HG03196 (cell line): ENCODE measurements around the gene ACCSL.

Experiments
- ATAC-seq: cut with Tn5 transposase; IDR thresholded peaks from one replicate; pipeline ENCODE4 v1.9.1; 2021; ENCODE audit not compliant: unreplicated experiment

ACCSL gene

DNA sequence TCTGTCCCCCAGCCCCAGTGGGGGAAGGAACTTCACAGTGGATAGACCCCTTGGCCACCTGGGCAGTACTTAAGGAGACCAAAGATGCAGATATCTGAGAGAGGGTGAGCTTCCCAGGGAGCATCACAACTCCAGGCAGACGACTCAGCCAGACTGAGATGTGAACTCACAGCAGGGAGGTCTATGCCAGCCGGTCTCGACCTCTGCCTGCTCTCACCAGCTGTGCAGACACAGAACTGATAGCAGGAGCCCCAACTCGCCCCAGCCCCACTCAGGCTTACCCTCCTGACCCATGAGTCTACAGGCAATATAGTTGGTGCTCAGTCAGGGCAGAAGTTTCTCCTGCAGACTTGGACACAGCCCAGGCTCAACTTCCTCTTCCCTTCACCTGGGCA is 29.7 kb upstream of the ACCSL start:
- no peak for ATAC-seq

DNA sequence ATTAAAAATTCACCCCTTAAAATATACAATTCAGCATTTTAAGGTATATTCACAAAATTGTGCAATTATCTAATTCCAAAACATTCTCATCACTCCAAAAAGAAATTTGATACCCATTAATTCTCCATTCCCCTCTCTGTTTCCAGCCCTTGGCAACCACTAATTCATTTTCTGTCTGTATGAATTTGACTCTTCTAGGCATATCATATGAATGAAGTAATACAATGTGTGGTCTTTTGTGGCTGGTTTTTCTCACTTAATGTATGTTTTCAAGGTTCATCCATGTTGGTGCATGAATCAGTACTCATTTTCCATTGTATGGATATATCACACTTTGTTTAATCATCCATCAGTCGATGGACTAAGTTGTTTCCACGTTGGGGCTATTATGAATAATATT is 29.0 kb upstream of the ACCSL start:
- ATAC-seq: no peak

DNA sequence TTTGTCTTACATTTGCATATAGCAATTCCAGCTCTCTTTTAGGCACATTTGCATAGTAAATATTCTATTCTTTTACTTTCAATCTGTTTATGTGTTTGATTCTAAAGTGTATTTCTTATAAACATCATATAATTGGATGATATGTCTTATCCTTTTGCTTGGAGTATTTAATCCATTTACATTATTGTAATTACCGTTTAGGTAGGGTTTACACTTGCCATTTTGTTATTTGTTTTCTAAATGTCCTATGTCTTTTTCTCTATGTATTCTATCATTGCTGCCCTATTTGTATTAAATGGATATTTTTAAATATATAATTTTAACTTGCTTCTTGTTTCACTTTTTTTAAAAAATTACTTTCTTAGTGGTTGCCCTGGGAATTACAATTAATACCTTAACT is 22.8 kb upstream of the ACCSL start:
- ATAC-seq: no peak

DNA sequence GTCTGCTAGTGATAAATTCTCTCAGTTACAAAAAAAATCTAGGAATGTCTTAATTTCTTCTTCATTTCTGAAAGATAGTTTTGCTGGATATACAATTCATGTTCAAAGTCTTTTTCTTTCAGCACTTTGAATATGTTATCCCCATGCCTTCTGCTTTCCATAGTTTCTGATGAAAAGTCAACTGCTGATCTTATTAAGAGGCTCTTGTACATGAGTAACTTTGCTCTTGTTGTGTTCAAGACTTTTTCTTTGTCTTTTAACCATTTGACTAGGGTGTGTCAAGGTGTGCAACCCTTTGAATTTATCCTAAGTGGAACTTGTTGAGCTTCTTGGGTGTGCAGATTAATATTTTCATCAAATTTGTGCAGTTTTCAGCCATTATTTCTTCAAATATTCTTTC is 22.1 kb upstream of the ACCSL start:
- ATAC-seq: no peak

DNA sequence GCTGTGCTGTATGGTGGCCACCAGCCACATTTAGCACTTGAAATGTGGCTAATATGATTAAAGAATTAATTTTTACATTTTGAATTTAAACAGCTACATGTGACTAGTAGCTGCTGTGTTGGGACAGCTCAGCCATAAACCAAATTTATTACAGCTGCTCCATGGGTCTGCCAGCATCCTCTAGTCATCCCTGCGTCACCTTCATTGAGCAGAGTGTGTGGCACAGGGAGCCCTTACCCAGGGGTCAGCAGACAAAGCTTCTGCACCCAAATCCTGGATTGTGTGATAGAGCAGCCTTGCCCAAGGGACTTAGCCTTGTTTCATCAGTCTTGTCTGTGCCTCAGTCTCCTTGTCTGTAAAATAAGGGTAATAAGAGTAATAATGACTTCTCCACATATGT is 19.4 kb upstream of the ACCSL start:
- no peak for ATAC-seq

DNA sequence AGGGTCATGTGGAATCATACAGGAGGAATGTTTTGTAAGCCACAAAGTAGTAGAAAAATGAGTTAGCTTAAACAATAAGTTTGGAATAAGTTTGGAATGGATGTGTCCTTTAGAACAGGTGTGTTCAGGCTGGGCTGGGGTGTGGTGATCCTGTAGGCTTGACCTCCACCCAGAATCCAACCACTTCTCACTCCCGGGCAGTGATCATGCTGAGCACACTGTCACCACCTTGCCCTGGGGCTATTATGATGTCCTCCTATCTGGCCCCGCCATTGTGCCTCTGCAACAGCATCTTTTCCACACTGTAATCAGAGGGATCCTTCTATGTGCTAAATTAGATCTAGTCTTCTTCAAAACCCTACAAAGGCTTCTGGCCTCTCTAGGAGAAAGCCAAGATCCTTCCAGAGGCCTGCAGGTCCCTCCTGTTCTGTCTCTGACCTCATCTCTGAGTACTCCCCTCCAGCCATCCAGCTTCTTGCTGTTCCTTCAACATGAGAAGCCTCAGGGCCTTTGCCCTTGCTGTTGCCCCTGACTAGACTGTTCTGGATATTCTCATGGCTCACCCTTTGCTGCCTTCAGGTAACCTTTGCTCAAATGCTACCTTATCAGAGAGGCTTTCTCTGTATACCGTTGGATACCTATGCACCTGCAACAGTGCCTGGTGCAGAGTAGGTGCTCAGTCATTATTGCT is 18.8 kb upstream of the ACCSL start:
- no peak for ATAC-seq

DNA sequence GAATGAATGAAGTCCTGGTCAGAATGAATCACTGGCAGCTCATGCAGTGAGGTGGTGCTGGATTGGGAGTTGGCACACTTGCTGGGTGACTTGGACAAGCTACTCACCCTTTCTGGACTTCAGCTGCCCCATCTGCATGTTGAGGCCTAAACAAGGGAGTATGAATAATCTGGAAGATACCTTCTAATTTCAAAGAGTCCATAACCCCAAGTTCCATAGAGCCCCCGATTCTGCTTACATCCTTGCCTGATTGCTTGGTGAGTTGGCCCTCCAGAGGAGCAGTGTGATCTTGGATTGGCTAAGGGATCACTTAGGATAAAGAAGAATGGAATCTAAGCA is 18.3 kb upstream of the ACCSL start:
- no peak for ATAC-seq

DNA sequence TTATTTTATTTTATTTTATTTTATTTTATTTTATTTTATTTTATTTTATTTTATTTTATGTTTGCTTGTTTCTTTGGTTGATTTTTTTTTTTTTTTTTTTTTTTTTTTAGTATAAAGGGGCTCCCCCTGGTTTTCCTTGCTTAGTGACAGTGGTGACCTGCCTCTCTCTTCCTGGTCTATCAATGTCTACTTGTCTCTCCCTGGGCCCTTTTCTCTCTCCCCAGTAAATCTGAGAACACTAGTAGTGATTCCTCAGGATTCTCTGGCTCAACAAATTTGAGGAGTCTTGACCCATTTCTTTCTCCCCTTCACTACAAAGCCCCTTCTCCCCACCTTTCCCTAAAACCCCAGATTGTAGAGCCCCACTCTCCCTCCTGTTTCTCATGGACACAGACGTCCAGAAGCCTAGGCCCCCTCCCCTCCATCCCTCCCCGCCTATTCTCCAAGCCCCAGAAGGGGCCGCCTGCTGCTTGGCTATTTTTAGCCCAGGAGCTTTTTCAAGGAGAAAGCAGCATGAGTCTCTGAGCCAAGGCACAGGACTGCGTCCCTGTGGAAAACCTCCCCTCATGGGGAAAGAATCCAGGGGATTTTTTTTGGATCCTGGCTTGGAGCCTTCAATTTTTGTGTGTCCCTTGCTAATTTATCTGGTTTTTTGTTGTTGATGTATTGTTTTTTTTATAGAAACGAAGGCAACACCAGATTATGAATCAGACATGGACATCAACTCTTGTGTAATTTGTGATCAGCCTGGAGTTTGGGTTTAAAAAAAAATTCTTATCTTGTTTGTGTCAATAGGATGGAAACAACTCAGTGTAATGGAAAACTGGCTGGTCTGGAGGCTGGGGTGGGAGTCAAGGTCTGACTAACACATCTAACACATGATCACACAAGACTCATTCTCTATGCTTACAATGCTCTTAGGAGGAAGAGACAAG is 17.5 kb upstream of the ACCSL start:
- no peak for ATAC-seq

DNA sequence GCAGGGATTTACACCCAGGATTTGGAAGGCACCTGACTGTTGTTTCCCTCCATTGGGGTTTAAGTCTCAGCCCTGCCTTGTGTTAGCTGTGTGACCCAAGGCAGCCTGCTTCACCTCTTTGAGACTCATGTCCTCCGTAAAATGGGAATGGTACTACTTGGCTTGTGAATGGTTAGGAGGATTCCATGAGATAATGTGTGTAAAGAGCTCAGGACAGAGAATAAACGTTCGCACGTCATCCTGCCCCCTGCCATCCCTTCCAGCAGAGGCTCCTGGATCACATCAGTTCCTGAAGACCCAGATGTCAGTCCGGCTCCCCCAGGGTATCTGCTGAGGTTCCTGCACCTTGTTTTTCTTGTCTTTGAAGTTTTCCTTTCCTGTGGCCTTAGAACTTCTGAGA is 16.8 kb upstream of the ACCSL start:
- ATAC-seq: no peak

DNA sequence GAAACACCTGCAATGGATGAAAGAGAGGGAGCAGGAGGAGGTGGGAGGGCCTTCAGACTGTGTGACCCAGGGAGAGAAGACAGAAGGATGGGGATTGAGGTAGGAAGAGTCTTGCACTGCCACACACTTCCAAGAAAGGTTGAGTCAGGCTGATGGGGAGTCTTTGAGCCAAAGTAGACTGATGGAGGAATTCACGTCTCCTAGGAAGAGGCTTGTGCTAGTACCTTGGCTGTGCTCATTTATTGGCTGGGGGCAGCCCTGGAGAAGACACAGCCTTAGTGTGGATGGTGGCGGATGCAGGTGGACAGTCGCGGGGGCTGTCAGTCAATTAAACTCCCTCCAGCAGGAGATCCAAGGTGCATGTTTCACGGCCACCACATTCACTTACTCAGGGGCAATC is 16.2 kb upstream of the ACCSL start:
- ATAC-seq: no peak

DNA sequence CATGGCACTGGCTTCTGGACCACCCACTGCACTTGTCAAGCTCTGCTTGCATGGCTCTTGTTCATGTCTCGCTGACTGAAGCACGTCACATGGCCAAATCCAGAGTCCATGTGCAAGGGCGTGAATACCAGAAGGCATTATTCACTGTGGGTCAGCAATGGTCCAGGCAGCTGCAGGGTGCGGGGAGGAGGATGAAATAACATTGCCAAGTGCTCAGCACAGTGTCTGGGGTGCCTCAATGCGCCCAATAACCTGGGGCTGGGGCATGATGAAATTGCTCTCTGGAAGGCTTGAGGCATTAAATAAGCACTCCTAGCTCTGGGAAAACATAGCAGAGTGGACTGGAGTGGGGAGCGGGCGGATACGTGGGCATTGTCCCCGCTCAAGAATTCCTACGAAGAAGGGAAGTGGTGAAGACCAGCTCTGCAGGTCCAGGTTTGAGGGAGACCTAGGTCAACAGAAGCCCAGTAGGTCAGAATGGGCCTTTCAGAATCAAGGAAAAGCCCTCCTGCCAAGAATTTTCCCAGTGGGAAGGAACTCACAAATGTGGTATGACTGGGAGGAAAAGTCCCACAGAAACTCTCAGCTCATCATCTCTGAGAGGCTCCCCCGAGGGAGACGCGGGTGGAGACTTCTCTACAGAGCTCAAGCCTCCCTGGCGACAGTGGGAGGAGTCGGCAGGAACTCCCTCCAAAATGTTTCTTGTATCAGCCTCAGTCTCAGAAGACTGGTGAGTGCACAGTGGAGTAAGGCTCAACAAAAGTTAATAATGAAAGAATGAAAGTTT is 15.3 kb upstream of the ACCSL start:
- no peak for ATAC-seq

DNA sequence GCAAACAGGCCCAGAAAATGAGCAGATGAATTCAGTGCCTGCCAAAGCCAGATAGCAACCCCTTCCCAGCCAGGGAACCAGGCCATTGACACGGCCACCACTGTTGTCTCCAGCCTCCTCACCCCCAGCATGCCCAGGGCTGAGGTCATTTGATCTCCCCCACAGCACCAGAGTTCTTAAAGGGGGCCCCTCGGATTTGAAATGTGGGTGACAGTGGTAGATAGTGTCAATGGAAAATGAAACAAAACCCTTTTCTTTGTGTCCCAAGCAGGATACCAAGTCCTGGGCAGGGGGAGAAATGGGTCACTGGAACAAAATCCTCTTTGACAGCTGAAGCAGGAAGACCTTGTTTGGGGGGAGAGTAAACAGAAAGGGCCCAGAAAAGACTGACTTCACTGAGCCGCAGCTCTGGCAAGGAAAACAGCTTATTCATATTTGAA is 14.3 kb upstream of the ACCSL start:
- no peak for ATAC-seq

DNA sequence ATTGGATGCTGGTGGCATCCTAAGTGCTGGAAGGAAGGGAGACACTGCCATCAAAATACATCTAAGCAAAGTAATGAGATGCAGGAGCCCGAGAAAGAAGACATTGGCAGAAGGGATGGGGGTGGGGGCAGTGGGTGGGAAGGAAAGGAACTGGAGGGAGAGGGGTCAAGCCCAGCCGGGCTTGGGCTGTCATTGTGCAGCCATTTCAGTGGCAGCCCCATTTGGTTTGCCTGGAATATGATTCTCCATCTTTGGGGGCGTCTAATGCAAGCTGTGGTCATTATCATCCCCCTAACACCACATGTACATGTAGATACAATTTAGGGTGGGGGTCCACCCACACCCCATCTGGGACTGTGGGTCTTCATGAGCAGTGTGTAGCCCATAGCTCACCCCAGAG is 13.9 kb upstream of the ACCSL start:
- ATAC-seq: no peak

DNA sequence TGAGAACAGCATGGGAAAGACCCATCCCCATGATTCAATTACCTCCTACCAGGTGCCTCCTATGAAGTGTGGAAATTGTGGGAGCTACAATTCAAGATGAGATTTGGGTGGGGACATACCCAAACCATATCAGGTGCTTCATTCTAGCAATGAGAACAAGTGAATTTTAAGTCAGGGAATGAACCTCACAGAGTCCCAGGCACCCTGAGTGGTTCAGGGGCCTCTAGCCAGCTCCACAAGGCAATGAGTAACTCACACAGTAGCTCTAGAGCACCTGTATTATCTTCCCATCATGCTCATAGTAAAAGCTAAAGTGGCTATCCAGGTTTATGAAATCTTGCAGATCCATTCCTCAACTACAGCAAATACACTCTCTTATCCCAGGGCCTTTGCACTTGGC is 13.1 kb upstream of the ACCSL start:
- ATAC-seq: no peak

DNA sequence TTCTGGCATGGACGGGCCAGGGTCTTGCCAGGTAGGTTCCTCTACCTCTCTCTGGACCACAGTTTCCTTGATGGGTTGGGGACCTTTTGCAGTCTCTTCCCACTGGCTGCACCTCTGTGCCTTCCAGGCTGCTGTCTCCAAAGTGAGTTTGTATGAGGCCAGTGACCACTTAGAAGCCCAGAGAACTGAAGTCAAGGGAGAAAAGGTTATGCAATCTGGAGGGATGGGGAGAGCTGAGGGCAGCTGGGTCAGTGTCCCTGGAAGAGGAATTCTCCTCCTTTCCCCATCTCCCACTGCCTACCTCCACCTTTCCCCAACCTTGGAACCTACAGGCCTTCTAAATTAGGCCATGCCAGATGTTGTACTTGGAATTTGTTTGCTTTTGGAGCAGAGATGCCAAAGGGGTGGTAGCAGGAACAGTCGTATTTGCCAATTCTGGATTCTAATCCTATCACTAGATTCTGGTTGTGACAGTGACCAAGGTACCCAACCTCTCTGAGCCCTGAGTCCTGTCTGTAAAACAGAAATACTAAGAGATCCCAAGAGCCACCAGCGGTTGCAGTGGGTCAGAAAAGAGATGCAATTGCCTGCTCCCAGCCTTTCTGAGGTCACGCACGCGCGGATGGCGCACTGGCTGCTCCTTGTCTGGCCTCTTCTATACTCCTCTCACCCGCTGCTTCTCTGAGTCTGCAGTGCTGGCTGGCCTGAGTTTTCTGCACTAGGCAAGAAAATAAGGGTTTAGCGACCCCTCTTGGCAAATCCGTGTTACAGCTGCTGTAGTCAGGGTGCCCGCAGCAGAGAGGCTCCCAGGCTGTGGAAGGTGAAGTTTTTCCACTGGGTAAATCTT is 10.7 kb upstream of the ACCSL start:
- peak; percentile 56 for ATAC-seq

DNA sequence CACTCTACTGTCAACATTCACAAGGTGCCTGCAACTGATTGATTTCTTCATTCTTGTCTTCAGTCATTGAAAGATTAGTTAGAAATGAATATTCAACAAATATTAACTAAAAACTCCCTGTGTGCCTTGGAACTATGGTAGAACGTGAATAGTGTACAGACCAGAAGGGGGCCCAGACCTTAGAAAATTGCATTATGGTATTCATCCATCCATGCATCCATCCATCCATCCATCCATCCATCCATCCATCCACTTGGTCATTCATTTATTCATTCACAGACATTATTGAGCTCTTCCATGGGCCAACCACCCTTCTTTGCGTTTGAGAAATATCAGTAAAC is 10.2 kb upstream of the ACCSL start:
- no peak for ATAC-seq

DNA sequence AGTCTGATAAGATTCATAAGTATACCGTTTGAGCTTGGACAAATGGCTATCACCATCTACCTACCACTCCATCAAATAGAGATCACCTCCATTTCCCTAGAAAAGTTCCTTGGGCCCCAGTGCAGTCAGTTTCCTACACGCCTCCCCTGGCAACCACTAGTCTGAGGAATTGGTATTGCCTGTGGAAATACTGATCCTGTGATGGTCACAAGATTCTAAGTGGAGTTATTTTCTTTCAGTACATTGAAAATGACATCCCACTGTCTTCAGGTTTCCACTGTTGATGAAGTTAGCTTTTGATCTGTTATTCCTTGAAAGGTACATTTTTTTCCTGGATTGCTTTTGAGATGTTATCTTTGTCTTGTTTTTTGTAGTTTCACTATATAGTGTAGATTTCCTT is 4.6 kb upstream of the ACCSL start:
- ATAC-seq: no peak

DNA sequence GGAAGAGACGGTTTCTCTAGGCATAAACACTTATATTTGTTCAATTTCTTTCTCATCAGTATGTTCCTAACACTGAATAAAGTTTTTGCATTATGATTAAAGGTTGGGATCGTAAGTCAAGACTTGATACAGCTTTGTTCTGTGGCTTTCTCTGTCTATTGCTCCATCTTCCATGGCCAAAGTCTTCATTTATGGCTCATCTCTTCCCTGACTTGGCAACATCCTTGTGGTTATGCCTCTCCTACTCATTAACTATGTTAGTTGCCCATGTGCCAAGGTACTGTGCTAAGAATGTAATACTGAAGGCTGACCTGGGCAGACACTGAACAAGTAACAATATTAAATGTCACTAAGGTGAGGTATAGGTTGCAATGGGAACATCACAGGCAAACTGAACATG is 1.6 kb upstream of the ACCSL start:
- no peak for ATAC-seq

DNA sequence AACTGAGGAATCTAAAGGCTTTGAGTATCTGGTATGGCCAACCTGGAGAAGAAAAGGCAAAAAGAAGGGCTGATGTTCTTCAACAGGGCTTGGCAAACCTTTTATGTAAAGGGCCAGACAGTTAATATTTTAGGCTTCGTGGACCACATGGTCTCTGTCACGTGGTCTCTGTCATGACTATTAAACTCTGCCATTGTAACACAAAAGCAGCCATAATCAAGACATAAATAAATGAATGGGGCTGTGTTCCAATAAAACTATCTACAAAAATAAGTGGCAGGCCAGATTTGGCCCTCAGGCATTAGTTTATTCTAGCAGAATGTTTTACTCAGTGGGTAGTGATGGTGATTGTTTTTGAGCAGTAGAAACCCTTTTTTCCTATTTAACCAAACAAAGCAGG is 483 bp upstream of the ACCSL start:
- no peak for ATAC-seq

DNA sequence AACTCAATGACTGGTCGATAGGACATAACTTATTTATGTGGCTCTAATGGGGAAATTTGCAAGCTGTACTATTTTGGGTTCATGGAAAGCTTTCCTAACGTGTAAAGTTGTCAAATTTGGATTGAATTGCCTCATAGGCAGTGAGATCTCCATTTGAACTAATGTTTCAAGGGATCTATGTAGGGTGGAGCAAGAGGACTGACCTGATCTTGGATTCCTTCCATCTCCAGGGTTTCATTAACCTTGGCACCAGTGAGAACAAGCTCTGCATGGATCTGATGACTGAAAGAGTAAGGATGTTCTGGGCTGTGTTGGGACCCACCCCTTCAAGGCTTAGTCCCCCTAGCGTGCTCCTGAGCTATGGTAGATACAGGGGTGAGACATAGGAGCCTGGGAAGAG is 2.1 kb downstream of the ACCSL start:
- no peak for ATAC-seq

DNA sequence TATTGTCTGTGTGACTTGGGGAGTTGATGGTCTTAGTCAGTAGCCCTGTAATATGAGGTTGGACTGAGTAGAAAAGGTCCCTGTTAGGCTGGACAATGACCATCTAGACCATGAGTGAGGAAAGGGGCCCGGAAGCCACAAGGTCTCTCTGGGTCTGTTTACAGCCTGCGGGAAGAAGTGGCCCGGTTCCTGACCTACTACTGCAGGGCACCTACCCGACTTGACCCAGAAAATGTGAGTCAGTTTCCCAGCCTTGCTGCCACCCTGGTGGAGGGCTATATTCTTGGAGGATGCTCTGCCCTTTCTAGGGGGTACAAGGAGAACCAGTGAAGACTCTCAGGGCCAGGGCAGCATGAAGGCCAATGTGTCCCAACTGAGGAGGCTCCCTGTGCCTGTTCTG is 3.4 kb downstream of the ACCSL start:
- ATAC-seq: no peak
